Nephron (organoid): ENCODE measurements around the gene CLMP.

Experiments used
- H3K27ac Mint-ChIP-seq, 3 experiments: 2 replicates each; pipeline ENCODE4 v1.8.0; 2020; ENCODE audit warnings: mixed read lengths in 3 of 3, mild to moderate bottlenecking in 2 of 3, moderate library complexity in 1 of 3
- H3K27me3 Mint-ChIP-seq: 2 replicates; pipeline ENCODE4 v1.8.0; 2021; ENCODE audit warnings: low read depth, mild to moderate bottlenecking, moderate library complexity, mixed read lengths
- H3K36me3 Mint-ChIP-seq: 2 replicates; pipeline ENCODE4 v1.8.0; 2020; ENCODE audit warnings: low read depth, mixed read lengths
- H3K4me1 Mint-ChIP-seq: 2 replicates; pipeline ENCODE4 v1.8.0; 2020; ENCODE audit warnings: mixed read lengths
- H3K4me3 Mint-ChIP-seq, 3 experiments: 2 replicates each; pipeline ENCODE4 v1.8.0; 2020; ENCODE audit warnings: mild to moderate bottlenecking in 3 of 3, mixed read lengths in 3 of 3, moderate library complexity in 2 of 3
- H3K9me3 Mint-ChIP-seq: 2 replicates; pipeline ENCODE4 v1.8.0; 2020; ENCODE audit warnings: mixed read lengths
- CTCF ChIP-seq, 3 experiments: fragments of 200-600 bp; sonication (generic); IDR thresholded peaks; one replicate each; pipeline ENCODE4 v1.5.0; 2021; ENCODE audit warnings: antibody characterized with exemption in 3 of 3; ENCODE audit not compliant: unreplicated experiment in 3 of 3

Gene CLMP

GRCh38 chr11:123221584-123221983 is 26.5 kb upstream of the CLMP start:
- Mint-ChIP-seq H3K9me3 (peaks cover 16% of the 10 kb centered on the region), H3K27me3 (peaks cover 5% of the 10 kb centered on the region)

GRCh38 chr11:123221096-123221561 is 26.1 kb upstream of the CLMP start:
- Mint-ChIP-seq H3K4me1 (peaks cover 15% of the 10 kb centered on the region), H3K27ac (peak overlapping the region in 2 of 3 experiments; percentile 7 to 77), H3K27me3 (peaks cover 7% of the 10 kb centered on the region), H3K9me3 (peaks cover 16% of the 10 kb centered on the region), H3K36me3 (no peaks in the 10 kb centered on the region), H3K4me3 (no peak overlapping the region)
- TF ChIP-seq CTCF (IDR thresholded peaks at IDR 0.05; ENCODE audit: unreplicated experiment in 3 of 3): no peak

More at GRCh38 chr11:123221584-123221983, 26.5 kb upstream of the CLMP start:
- Mint-ChIP-seq H3K27ac (peak overlapping the region in 1 of 3 experiments; percentile 77), H3K36me3 (no peaks in the 10 kb centered on the region), H3K4me1 (peaks cover 15% of the 10 kb centered on the region), H3K4me3 (no peak overlapping the region)
- TF ChIP-seq CTCF (IDR thresholded peaks at IDR 0.05; ENCODE audit: unreplicated experiment in 3 of 3): no peak

GRCh38 chr11:123219066-123219690 is 24.1 kb upstream of the CLMP start:
- Mint-ChIP-seq H3K27me3 (peaks cover 21% of the 10 kb centered on the region), H3K27ac (peak overlapping the region; percentile 26 to 92 (median 33)), H3K4me1 (peaks cover 15% of the 10 kb centered on the region), H3K36me3 (no peaks in the 10 kb centered on the region), H3K4me3 (no peak overlapping the region), H3K9me3 (peaks cover 16% of the 10 kb centered on the region)
- no peak for TF ChIP-seq CTCF (IDR thresholded peaks at IDR 0.05; ENCODE audit: unreplicated experiment in 3 of 3)

GRCh38 chr11:123218451-123218850 is 23.4 kb upstream of the CLMP start:
- TF ChIP-seq CTCF (IDR thresholded peaks at IDR 0.05; ENCODE audit: unreplicated experiment in 3 of 3): no peak
- Mint-ChIP-seq H3K36me3 (no peaks in the 10 kb centered on the region), H3K4me3 (no peak overlapping the region), H3K9me3 (peaks cover 16% of the 10 kb centered on the region), H3K4me1 (peaks cover 22% of the 10 kb centered on the region), H3K27ac (peak overlapping the region; percentile 4 to 92 (median 18)), H3K27me3 (peaks cover 23% of the 10 kb centered on the region)

- Mint-ChIP-seq H3K36me3 (no peaks in the 10 kb centered on the region), H3K27ac (peak overlapping the region; percentile 18 to 92 (median 47)), H3K4me3 (no peak overlapping the region), H3K9me3 (peaks cover 14% of the 10 kb centered on the region), H3K27me3 (peaks cover 26% of the 10 kb centered on the region), H3K4me1 (peaks cover 26% of the 10 kb centered on the region)
- no peak for TF ChIP-seq CTCF (IDR thresholded peaks at IDR 0.05; ENCODE audit: unreplicated experiment in 3 of 3)
Observed at GRCh38 chr11:123217897-123218296, 22.8 kb upstream of the CLMP start.

GRCh38 chr11:123216249-123216648 is 21.2 kb upstream of the CLMP start:
- Mint-ChIP-seq H3K27ac (peak overlapping the region in 1 of 3 experiments; percentile 82), H3K4me3 (no peak overlapping the region), H3K27me3 (peaks cover 32% of the 10 kb centered on the region), H3K36me3 (no peaks in the 10 kb centered on the region), H3K4me1 (peaks cover 38% of the 10 kb centered on the region), H3K9me3 (no peaks in the 10 kb centered on the region)
- TF ChIP-seq CTCF (IDR thresholded peaks at IDR 0.05; ENCODE audit: unreplicated experiment in 3 of 3): no peak
